Subcutaneous adipose tissue (tissue), 4 donors: ENCODE results near the gene ZSCAN10. TPM values are rescaled to one million over a fixed set of nuclear protein-coding genes. Genes with fewer than 3 reads are reported as not detected.

Experiments
- CTCF ChIP-seq: fragments of 450-650 bp; IDR thresholded peaks from one replicate; pipeline ENCODE4 v1.5.1; 2016; ENCODE audit warnings: low read depth, mild to moderate bottlenecking, control low read depth, antibody characterized with exemption, moderate library complexity
- total RNA-seq, 4 donors: library from RNA; depleted of rRNA; stranded (reverse); fragments of >200 nt; gene quantifications; one replicate each; pipeline ENCODE4 v1.1.0, GENCODE V29; 2016

Gene ZSCAN10
- not detected for total RNA-seq

- no peak for TF ChIP-seq CTCF
Measured at GRCh38 chr16:3098459-3099394, at the start of gene ZSCAN10. Gene ZSCAN10 (minus strand): TSS chr16:3099294. CDS start chr16:3092937, 6,357 bp downstream.

- no peak for TF ChIP-seq CTCF
Measured at GRCh38 chr16:3148256-3149192, 49.4 kb upstream of the ZSCAN10 start.

GRCh38 chr16:3147757-3148104 lies 48.6 kb upstream of the ZSCAN10 start:
- TF ChIP-seq CTCF, result no peak

GRCh38 chr16:3147046-3147756 lies 48.1 kb upstream of the ZSCAN10 start:
- no peak for TF ChIP-seq CTCF

- no peak for TF ChIP-seq CTCF
Measured at GRCh38 chr16:3145660-3146059, 46.6 kb upstream of the ZSCAN10 start.

GRCh38 chr16:3145151-3145550 lies 46.1 kb upstream of the ZSCAN10 start:
- no peak for TF ChIP-seq CTCF
